Measurements from ENCODE around the gene CCDC106.

CCDC106 gene

GRCh38 chr19:55605637-55606470 is 42.2 kb upstream of the CCDC106 start, which contains the start of gene ZNF865:
Gene ZNF865, plus strand, starts transcription at chr19:55605647. Its CDS starts 7,972 bp downstream, at chr19:55613619.
- Histone ChIP-seq H3K9me3 (ENCODE audit: control insufficient read depth, insufficient read depth, low read length) (no peaks in the 10 kb centered on the region), H3K4me3 (ENCODE audit: low read depth, low read length) (peak within 1 kb of the TSS; percentile 89), H3K27me3 (ENCODE audit: control insufficient read depth, insufficient read depth, low read length) (no peaks in the 10 kb centered on the region), H3K36me3 (ENCODE audit: control insufficient read depth, insufficient read depth, low read length) (peaks cover 8% of the 10 kb centered on the region), H3K9ac (ENCODE audit: low read depth, low read length) (peak within 1 kb of the TSS; percentile 76), H3K4me1 (ENCODE audit: control insufficient read depth, insufficient read depth, low read length) (peaks cover 10% of the 10 kb centered on the region)

GRCh38 chr19:55606471-55606787 is 41.6 kb upstream of the CCDC106 start:
- no peak overlapping the region for H3K9ac ChIP-seq (ENCODE audit: low read depth, low read length)
- peaks cover 8% of the 10 kb centered on the region for H3K36me3 ChIP-seq (ENCODE audit: control insufficient read depth, insufficient read depth, low read length)
- no peaks in the 10 kb centered on the region for H3K27me3 ChIP-seq (ENCODE audit: control insufficient read depth, insufficient read depth, low read length)
- H3K4me3 ChIP-seq (ENCODE audit: low read depth, low read length) = peak overlapping the region; percentile 89
- H3K9me3 ChIP-seq (ENCODE audit: control insufficient read depth, insufficient read depth, low read length) = no peaks in the 10 kb centered on the region
- peaks cover 6% of the 10 kb centered on the region for H3K4me1 ChIP-seq (ENCODE audit: control insufficient read depth, insufficient read depth, low read length)

- Histone ChIP-seq H3K27me3 (ENCODE audit: control insufficient read depth, insufficient read depth, low read length) (no peaks in the 10 kb centered on the region), H3K9ac (ENCODE audit: low read depth, low read length) (peak overlapping the region; percentile 12), H3K36me3 (ENCODE audit: control insufficient read depth, insufficient read depth, low read length) (peaks cover 8% of the 10 kb centered on the region), H3K4me3 (ENCODE audit: low read depth, low read length) (peak overlapping the region; percentile 89), H3K9me3 (ENCODE audit: control insufficient read depth, insufficient read depth, low read length) (no peaks in the 10 kb centered on the region), H3K4me1 (ENCODE audit: control insufficient read depth, insufficient read depth, low read length) (peaks cover 6% of the 10 kb centered on the region)
Measured at GRCh38 chr19:55606817-55607216, 41.2 kb upstream of the CCDC106 start.

- no peak overlapping the region for H3K9ac ChIP-seq (ENCODE audit: low read depth, low read length)
- H3K9me3 ChIP-seq (ENCODE audit: control insufficient read depth, insufficient read depth, low read length) = no peaks in the 10 kb centered on the region
- H3K36me3 ChIP-seq (ENCODE audit: control insufficient read depth, insufficient read depth, low read length) = peaks cover 8% of the 10 kb centered on the region
Measured at GRCh38 chr19:55609326-55609725, 38.7 kb upstream of the CCDC106 start.

GRCh38 chr19:55611300-55611982 is 36.6 kb upstream of the CCDC106 start:
- no peaks in the 10 kb centered on the region for H3K9me3 ChIP-seq (ENCODE audit: control insufficient read depth, insufficient read depth, low read length)
- no peaks in the 10 kb centered on the region for H3K4me1 ChIP-seq (ENCODE audit: control insufficient read depth, insufficient read depth, low read length)
- H3K9ac ChIP-seq (ENCODE audit: low read depth, low read length) = no peak overlapping the region
- peaks cover 23% of the 10 kb centered on the region for H3K36me3 ChIP-seq (ENCODE audit: control insufficient read depth, insufficient read depth, low read length)
- no peaks in the 10 kb centered on the region for H3K27me3 ChIP-seq (ENCODE audit: control insufficient read depth, insufficient read depth, low read length)
- H3K4me3 ChIP-seq (ENCODE audit: low read depth, low read length) = no peak overlapping the region

More at GRCh38 chr19:55609326-55609725, 38.7 kb upstream of the CCDC106 start:
- Histone ChIP-seq H3K4me3 (ENCODE audit: low read depth, low read length) (no peak overlapping the region), H3K27me3 (ENCODE audit: control insufficient read depth, insufficient read depth, low read length) (no peaks in the 10 kb centered on the region), H3K4me1 (ENCODE audit: control insufficient read depth, insufficient read depth, low read length) (no peaks in the 10 kb centered on the region)

GRCh38 chr19:55611983-55612645 is 35.9 kb upstream of the CCDC106 start:
- Histone ChIP-seq H3K4me3 (ENCODE audit: low read depth, low read length) (no peak overlapping the region), H3K4me1 (ENCODE audit: control insufficient read depth, insufficient read depth, low read length) (no peaks in the 10 kb centered on the region), H3K9me3 (ENCODE audit: control insufficient read depth, insufficient read depth, low read length) (no peaks in the 10 kb centered on the region), H3K27me3 (ENCODE audit: control insufficient read depth, insufficient read depth, low read length) (no peaks in the 10 kb centered on the region), H3K36me3 (ENCODE audit: control insufficient read depth, insufficient read depth, low read length) (peaks cover 25% of the 10 kb centered on the region), H3K9ac (ENCODE audit: low read depth, low read length) (no peak overlapping the region)

GRCh38 chr19:55613396-55613795 is 34.6 kb upstream of the CCDC106 start:
- Histone ChIP-seq H3K36me3 (ENCODE audit: control insufficient read depth, insufficient read depth, low read length) (peaks cover 22% of the 10 kb centered on the region), H3K27me3 (ENCODE audit: control insufficient read depth, insufficient read depth, low read length) (no peaks in the 10 kb centered on the region), H3K9ac (ENCODE audit: low read depth, low read length) (no peak overlapping the region), H3K4me3 (ENCODE audit: low read depth, low read length) (no peak overlapping the region), H3K9me3 (ENCODE audit: control insufficient read depth, insufficient read depth, low read length) (no peaks in the 10 kb centered on the region), H3K4me1 (ENCODE audit: control insufficient read depth, insufficient read depth, low read length) (no peaks in the 10 kb centered on the region)

- no peak overlapping the region for H3K9ac ChIP-seq (ENCODE audit: low read depth, low read length)
- H3K4me1 ChIP-seq (ENCODE audit: control insufficient read depth, insufficient read depth, low read length) = no peaks in the 10 kb centered on the region
- peaks cover 22% of the 10 kb centered on the region for H3K36me3 ChIP-seq (ENCODE audit: control insufficient read depth, insufficient read depth, low read length)
- no peaks in the 10 kb centered on the region for H3K27me3 ChIP-seq (ENCODE audit: control insufficient read depth, insufficient read depth, low read length)
- no peaks in the 10 kb centered on the region for H3K9me3 ChIP-seq (ENCODE audit: control insufficient read depth, insufficient read depth, low read length)
- no peak overlapping the region for H3K4me3 ChIP-seq (ENCODE audit: low read depth, low read length)
Measured at GRCh38 chr19:55613930-55614710, 33.9 kb upstream of the CCDC106 start.

- Histone ChIP-seq H3K9me3 (ENCODE audit: control insufficient read depth, insufficient read depth, low read length) (no peaks in the 10 kb centered on the region), H3K4me3 (ENCODE audit: low read depth, low read length) (no peak overlapping the region), H3K9ac (ENCODE audit: low read depth, low read length) (no peak overlapping the region), H3K4me1 (ENCODE audit: control insufficient read depth, insufficient read depth, low read length) (no peaks in the 10 kb centered on the region), H3K27me3 (ENCODE audit: control insufficient read depth, insufficient read depth, low read length) (no peaks in the 10 kb centered on the region), H3K36me3 (ENCODE audit: control insufficient read depth, insufficient read depth, low read length) (peaks cover 17% of the 10 kb centered on the region)
Measured at GRCh38 chr19:55614711-55615542, 33.1 kb upstream of the CCDC106 start.

GRCh38 chr19:55615543-55616394 is 32.2 kb upstream of the CCDC106 start:
- Histone ChIP-seq H3K36me3 (ENCODE audit: control insufficient read depth, insufficient read depth, low read length) (peaks cover 17% of the 10 kb centered on the region), H3K27me3 (ENCODE audit: control insufficient read depth, insufficient read depth, low read length) (no peaks in the 10 kb centered on the region), H3K4me3 (ENCODE audit: low read depth, low read length) (no peak overlapping the region), H3K9ac (ENCODE audit: low read depth, low read length) (no peak overlapping the region), H3K9me3 (ENCODE audit: control insufficient read depth, insufficient read depth, low read length) (no peaks in the 10 kb centered on the region), H3K4me1 (ENCODE audit: control insufficient read depth, insufficient read depth, low read length) (no peaks in the 10 kb centered on the region)

Data from iPS-15b (cell line).